Lower leg skin (tissue), 3 donors: ENCODE measurements around the gene DNAH8.

ENCODE experiments used
- POLR2A ChIP-seq, 2 donors: fragments of 450-650 bp; IDR thresholded peaks; one replicate each; pipeline ENCODE4 v1.6.1; 2016 to 2017; ENCODE audit warnings: antibody characterized with exemption in 2 of 2, mild to moderate bottlenecking in 1 of 2, moderate library complexity in 1 of 2
- TF ChIP-seq, protein P1 (sequence below), 3 donors: fragments of 450-650 bp; IDR thresholded peaks; one replicate each; pipeline ENCODE4 v1.5.1; 2016; ENCODE audit warnings: antibody characterized with exemption in 3 of 3, mild to moderate bottlenecking in 3 of 3, moderate library complexity in 2 of 3

DNA sequence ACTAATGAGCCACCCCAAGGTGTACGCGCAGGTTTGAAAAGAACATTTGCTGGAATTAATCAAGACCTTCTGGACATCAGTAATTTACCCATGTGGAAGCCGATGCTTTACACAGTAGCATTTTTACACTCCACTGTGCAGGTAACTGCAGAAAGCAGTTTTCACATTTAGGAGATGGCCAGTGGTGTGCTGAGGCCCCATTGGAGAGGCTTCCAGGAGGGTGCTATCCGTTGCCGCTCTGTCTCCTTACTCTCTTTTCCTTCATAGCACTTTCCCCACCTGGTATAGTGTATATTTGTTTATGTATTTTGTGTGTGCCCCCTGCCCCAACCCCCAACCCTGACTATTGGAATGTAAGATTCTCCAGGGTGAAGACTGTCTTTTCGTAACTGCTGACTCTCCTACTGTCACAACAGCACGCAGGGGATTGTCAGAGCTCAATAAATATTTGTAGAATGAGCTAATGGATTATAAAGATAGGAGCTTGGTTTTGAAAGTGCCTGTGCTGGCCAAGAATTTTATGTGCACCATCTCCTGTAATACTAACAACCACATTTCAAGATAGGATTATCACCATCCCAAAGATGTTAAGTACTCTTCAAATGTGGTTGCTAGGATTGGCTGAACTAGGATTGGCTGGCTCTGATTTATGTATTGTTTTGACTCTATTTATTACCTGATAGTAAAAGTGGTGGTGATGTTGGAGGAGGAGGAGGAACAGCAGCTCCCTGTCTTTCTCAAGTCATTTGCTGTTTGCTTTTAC lies 259.5 kb downstream of the DNAH8 start:
- TF ChIP-seq, protein P1, sequence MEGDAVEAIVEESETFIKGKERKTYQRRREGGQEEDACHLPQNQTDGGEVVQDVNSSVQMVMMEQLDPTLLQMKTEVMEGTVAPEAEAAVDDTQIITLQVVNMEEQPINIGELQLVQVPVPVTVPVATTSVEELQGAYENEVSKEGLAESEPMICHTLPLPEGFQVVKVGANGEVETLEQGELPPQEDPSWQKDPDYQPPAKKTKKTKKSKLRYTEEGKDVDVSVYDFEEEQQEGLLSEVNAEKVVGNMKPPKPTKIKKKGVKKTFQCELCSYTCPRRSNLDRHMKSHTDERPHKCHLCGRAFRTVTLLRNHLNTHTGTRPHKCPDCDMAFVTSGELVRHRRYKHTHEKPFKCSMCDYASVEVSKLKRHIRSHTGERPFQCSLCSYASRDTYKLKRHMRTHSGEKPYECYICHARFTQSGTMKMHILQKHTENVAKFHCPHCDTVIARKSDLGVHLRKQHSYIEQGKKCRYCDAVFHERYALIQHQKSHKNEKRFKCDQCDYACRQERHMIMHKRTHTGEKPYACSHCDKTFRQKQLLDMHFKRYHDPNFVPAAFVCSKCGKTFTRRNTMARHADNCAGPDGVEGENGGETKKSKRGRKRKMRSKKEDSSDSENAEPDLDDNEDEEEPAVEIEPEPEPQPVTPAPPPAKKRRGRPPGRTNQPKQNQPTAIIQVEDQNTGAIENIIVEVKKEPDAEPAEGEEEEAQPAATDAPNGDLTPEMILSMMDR (IDR thresholded peaks at IDR 0.05) = no peak
- no peak for TF ChIP-seq POLR2A (IDR thresholded peaks at IDR 0.05)
